A549 treated with CpdA at 1 μM for 4 hours (cell line): ENCODE results near the gene FAM111B. TPM values are rescaled to one million over a fixed set of nuclear protein-coding genes. Genes with fewer than 3 reads are reported as not detected.

Experiments
- total RNA-seq: library from RNA; stranded (reverse); fragments of 200-300 nt; extraction: Qiagen RNA extraction; gene quantifications from 5 replicates; pipeline ENCODE4 v1.2.3, GENCODE V29; 2022; ENCODE audit warnings: low read depth

The FAM111B gene
- 7.2 to 9.3 TPM (median 7.7 TPM) in 5 replicates for total RNA-seq

DNA sequence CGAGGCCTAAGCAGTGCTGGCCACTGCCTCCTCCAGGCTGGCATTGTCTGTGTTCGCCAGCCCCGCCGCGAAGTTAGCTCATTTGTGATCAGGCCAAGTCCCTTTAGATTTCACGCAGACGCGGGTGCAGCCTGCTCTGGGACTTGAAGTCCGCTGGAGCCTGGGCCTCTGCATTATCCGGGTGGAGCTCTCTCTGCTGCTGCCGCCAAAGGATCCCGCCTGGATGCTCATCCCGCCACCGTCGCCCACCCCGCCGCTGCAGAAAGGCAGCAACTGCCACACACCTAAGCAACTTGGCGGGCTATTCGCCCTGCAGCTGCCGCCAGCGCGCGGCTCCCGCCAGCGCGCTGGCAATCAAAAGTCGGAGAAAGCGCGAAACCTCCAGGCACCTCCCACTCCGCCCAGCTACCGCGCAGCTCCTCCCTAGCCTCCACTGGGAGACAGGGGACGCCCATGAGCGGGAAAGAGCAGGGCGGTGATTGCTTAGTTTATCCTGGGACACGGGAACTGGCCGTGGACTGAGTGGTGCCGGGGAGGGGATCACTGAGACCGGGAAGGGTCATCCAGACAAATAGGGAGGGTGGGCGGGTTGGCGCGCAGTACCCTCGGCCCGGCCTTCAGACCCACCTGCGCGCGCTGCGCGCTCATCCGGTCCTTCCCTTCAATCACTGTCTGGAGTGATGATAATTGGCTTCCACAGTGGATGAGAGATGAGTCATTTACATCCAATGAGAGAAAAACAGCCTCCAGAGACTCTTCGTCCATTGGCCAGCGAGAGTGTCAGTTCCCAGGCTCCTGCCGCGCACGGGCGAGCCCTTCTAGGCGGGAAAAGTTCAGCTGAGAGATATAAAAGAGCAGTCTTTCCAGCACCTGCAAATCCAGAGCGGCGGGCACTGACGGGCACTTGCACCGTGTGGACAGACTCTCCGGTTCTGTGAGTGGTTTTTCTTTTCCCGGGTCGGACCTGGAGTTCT is at the start of gene FAM111B:
TSS of gene FAM111B (plus strand) at position 875 of the 974 bp plus-strand sequence. CDS start 2,389 bp downstream, outside the sequence.

GRCh38 chr11:59086007-59086406 is 21.0 kb upstream of the FAM111B start, which contains the start of gene GLYATL1B:
Gene GLYATL1B (plus strand): TSS chr11:59086307. CDS start chr11:59086307, 0 bp downstream.

GRCh38 chr11:59142530-59143507 is 35.8 kb downstream of the FAM111B start, which contains the start of gene FAM111A:
Gene FAM111A (plus strand): TSS chr11:59142856. CDS start chr11:59148873, 6,017 bp downstream.

DNA sequence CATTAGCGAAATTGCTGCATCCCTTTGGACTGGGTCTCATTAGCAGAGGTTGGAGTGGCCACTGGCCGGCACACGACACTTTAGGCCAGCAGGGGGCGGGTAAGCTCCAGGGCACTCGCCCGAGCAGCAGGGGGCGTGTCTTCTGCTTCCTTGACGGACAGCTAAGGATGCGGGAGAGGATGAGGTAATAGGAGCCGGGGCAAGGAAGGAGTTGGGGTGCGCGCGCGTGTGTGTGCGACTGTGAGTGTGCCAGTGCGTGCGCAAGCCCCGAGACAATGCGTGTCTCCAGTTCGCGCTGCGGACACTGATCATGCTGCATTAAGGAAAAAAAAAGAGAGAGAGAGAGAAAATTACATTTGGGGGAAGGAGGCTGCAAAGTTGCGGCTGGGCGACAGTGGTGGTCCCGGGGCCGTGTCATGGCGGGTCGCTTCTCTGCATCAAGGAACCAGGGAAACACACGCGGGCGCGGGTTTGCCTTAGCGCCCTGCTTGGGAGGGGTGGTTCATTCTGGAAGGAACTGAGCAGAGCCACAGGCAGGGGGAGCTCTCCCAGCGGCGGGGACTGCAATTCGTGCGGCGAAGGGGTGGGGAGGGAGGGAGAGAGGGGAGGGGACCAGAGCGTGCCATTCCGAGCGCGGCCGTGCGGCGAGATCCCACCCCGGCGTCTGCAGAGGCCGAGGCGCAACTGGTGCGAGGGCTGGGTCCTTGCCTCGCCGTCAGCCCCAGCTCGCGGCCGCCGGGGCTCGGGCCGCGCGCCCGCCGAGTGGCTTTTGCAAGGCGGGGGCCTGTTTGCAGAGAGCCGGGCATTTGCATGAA is 64.7 kb downstream of the FAM111B start, which contains the start of gene DTX4:
TSS of gene DTX4 (plus strand) at position 625 of the 815 bp plus-strand sequence. CDS start 464 bp downstream, outside the sequence.

Other genes starting within 250 kb of the FAM111B start
- gene GLYATL1, start 167.7 kb upstream of the FAM111B start, total RNA-seq, result 0.19 to 0.28 TPM in 2 of 5 replicates, not detected in the others
- not detected in 5 replicates for gene GLYATL1B, start 20.9 kb upstream of the FAM111B start, total RNA-seq
- 9.2 to 10.3 TPM (median 9.6 TPM) in 5 replicates for gene FAM111A, start 35.6 kb downstream of the FAM111B start, total RNA-seq
- 4.0 to 5.3 TPM (median 4.9 TPM) in 5 replicates for gene DTX4, start 64.9 kb downstream of the FAM111B start, total RNA-seq
- gene MPEG1, start 105.7 kb downstream of the FAM111B start, total RNA-seq, result not detected in 5 replicates